ENCODE measurements around the gene LDB2. TPM values are rescaled to one million over a fixed set of nuclear protein-coding genes. Genes with fewer than 3 reads are reported as not detected.
A peak's percentile ranks its signal among the peaks of the same experiment; 100 is the strongest.

LDB2 gene
- total RNA-seq, 2 donors from 2014 or later, result 31.0 to 34.1 TPM

DNA sequence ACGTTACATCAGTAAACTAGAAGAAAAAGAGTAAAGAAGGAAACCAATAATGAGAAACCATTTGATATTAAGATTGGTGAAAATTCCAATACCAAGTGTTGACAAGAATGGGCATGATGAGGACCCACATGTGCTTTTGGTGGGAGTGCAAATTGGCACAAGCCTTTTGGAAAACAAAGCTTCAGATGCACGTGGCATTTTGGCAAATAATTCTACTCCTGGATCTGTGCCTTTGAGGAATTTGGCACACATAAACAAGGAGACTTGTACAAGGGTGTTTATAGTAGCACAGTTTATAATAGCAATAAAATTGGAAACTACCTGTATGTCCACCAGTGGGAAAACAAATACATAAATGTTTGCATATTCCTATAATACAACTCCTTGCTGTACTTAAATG, 347.9 kb downstream of the LDB2 start:
- Histone ChIP-seq H3K4me3 (no peak overlapping the region), H3K36me3 (no peaks in the 10 kb centered on the region), H3K27me3 (replicated peaks; ENCODE audit: insufficient read depth) (no peaks in the 10 kb centered on the region), H3K27ac (no peak overlapping the region), H3K4me1 (ENCODE audit: control insufficient read depth in 1 of 2, low read depth in 2 of 2) (no peaks in the 10 kb centered on the region), H3K9me3 (no peaks in the 10 kb centered on the region)
- no peak for ATAC-seq (ENCODE audit: insufficient number of reproducible peaks, low FRiP score, low read depth)
- no peak for TF ChIP-seq CTCF (IDR thresholded peaks at IDR 0.05)
- no peak for DNase-seq (ENCODE audit: low spot score)

- no peak for TF ChIP-seq CTCF (IDR thresholded peaks at IDR 0.05)
- Histone ChIP-seq H3K4me3 (no peak overlapping the region), H3K27ac (no peak overlapping the region), H3K4me1 (ENCODE audit: control insufficient read depth in 1 of 2, low read depth in 2 of 2) (no peaks in the 10 kb centered on the region), H3K9me3 (no peaks in the 10 kb centered on the region), H3K36me3 (no peaks in the 10 kb centered on the region), H3K27me3 (replicated peaks; ENCODE audit: insufficient read depth) (no peaks in the 10 kb centered on the region)
- no peak for ATAC-seq (ENCODE audit: insufficient number of reproducible peaks, low FRiP score, low read depth)
- DNase-seq (ENCODE audit: low spot score), result no peak
Measured at GRCh38 chr4:16545656-16546055, 352.8 kb downstream of the LDB2 start.

- DNase-seq (ENCODE audit: low spot score) (no peak), ATAC-seq (ENCODE audit: insufficient number of reproducible peaks, low FRiP score, low read depth) (no peak)
- H3K27me3 ChIP-seq (replicated peaks; ENCODE audit: insufficient read depth), result no peaks in the 10 kb centered on the region
- TF ChIP-seq CTCF (IDR thresholded peaks at IDR 0.05), result no peak
- no peak overlapping the region for H3K4me3 ChIP-seq
- H3K4me1 ChIP-seq (ENCODE audit: control insufficient read depth in 1 of 2, low read depth in 2 of 2), result no peaks in the 10 kb centered on the region
- H3K36me3 ChIP-seq, result no peaks in the 10 kb centered on the region
- no peak overlapping the region for H3K27ac ChIP-seq
- no peaks in the 10 kb centered on the region for H3K9me3 ChIP-seq
Measured at GRCh38 chr4:16544869-16545268, 353.6 kb downstream of the LDB2 start.

GRCh38 chr4:16544251-16544721, 354.2 kb downstream of the LDB2 start:
- Histone ChIP-seq H3K27ac (no peak overlapping the region), H3K4me3 (no peak overlapping the region), H3K9me3 (no peaks in the 10 kb centered on the region), H3K36me3 (no peaks in the 10 kb centered on the region), H3K27me3 (replicated peaks; ENCODE audit: insufficient read depth) (no peaks in the 10 kb centered on the region), H3K4me1 (ENCODE audit: control insufficient read depth in 1 of 2, low read depth in 2 of 2) (no peaks in the 10 kb centered on the region)
- DNase-seq (ENCODE audit: low spot score) (no peak), ATAC-seq (ENCODE audit: insufficient number of reproducible peaks, low FRiP score, low read depth) (no peak)
- no peak for TF ChIP-seq CTCF (IDR thresholded peaks at IDR 0.05)

DNA sequence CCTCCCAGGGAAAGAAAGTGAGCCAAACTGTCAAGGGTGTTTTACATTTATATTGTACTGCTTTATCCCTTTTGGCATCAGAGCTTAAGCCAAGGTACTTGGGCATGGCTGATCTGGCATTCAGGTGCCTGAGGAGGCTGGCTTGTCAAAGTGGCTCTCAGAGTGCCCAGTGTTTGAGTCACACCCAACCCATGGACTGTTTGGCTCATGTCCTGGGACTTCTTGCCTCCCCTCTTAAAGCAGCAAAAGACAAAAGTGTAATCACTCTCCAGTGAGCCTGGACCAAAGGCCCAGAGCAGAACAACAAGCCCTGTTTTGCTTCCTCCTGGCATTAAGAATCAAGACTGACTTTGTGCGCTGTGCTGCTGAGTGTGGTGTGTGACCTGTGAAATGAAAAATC, 360.5 kb downstream of the LDB2 start:
- H3K27ac ChIP-seq, result peak overlapping the region in 1 of 2 donors; percentile 37

More for the DNA sequence above, 360.5 kb downstream of the LDB2 start:
- no peak overlapping the region for H3K4me3 ChIP-seq
- no peak for TF ChIP-seq CTCF (IDR thresholded peaks at IDR 0.05)
- H3K27me3 ChIP-seq (replicated peaks; ENCODE audit: insufficient read depth), result no peaks in the 10 kb centered on the region
- H3K4me1 ChIP-seq (ENCODE audit: control insufficient read depth in 1 of 2, low read depth in 2 of 2), result peaks cover 0 to 24% of the 10 kb centered on the region in 2 donors
- no peaks in the 10 kb centered on the region for H3K36me3 ChIP-seq
- no peak for DNase-seq (ENCODE audit: low spot score)
- ATAC-seq (ENCODE audit: insufficient number of reproducible peaks, low FRiP score, low read depth), result no peak
- no peaks in the 10 kb centered on the region for H3K9me3 ChIP-seq
